Loucy (cell line): Measurements from ENCODE around the gene PACSIN3.

ENCODE experiments used
- CTCF ChIP-seq: fragments of 200-600 bp; sonication (generic); conservative IDR thresholded peaks from 2 replicates; pipeline ENCODE4 v1.5.1; 2014; ENCODE audit warnings: mild to moderate bottlenecking, antibody characterized with exemption, low read length
- EZH2phosphoT487 ChIP-seq: fragments of 200-600 bp; IDR thresholded peaks from 2 replicates; pipeline ENCODE4 v1.6.1; 2018; ENCODE audit warnings: antibody characterized with exemption, mild to moderate bottlenecking, moderate library complexity, borderline replicate concordance

DNA sequence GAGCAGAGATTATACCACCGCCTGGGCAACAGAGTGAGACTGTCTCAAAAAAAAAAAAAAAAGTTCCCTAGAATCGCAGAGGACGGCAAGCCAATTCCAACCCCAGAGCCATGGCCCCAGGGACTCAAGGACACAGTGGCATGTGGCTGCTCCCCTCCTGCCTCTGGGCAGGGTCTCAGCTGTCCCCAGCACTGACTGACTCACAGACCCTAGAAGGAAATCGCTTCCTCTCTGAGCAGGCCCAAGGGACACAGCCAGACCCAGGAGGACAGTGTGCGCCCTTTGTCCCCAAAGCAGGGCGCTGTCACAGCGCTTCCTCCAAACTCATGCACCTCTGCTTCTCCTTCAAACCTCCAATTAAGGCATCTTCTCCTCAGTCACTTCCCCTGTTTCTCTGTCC is 2.3 kb downstream of the PACSIN3 start:
- TF ChIP-seq CTCF (no peak), EZH2phosphoT487 (no peak)
